Bone marrow (tissue), 2 donors: ENCODE data around the gene SBNO2.

Experiments
- DNase-seq, 2 donors: peaks; one replicate each; lab custom pipeline; 2025; lab: John Stamatoyannopoulos, UW

The SBNO2 gene, protein sequence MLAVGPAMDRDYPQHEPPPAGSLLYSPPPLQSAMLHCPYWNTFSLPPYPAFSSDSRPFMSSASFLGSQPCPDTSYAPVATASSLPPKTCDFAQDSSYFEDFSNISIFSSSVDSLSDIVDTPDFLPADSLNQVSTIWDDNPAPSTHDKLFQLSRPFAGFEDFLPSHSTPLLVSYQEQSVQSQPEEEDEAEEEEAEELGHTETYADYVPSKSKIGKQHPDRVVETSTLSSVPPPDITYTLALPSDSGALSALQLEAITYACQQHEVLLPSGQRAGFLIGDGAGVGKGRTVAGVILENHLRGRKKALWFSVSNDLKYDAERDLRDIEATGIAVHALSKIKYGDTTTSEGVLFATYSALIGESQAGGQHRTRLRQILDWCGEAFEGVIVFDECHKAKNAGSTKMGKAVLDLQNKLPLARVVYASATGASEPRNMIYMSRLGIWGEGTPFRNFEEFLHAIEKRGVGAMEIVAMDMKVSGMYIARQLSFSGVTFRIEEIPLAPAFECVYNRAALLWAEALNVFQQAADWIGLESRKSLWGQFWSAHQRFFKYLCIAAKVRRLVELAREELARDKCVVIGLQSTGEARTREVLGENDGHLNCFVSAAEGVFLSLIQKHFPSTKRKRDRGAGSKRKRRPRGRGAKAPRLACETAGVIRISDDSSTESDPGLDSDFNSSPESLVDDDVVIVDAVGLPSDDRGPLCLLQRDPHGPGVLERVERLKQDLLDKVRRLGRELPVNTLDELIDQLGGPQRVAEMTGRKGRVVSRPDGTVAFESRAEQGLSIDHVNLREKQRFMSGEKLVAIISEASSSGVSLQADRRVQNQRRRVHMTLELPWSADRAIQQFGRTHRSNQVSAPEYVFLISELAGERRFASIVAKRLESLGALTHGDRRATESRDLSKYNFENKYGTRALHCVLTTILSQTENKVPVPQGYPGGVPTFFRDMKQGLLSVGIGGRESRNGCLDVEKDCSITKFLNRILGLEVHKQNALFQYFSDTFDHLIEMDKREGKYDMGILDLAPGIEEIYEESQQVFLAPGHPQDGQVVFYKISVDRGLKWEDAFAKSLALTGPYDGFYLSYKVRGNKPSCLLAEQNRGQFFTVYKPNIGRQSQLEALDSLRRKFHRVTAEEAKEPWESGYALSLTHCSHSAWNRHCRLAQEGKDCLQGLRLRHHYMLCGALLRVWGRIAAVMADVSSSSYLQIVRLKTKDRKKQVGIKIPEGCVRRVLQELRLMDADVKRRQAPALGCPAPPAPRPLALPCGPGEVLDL (N-terminal part only)

DNA sequence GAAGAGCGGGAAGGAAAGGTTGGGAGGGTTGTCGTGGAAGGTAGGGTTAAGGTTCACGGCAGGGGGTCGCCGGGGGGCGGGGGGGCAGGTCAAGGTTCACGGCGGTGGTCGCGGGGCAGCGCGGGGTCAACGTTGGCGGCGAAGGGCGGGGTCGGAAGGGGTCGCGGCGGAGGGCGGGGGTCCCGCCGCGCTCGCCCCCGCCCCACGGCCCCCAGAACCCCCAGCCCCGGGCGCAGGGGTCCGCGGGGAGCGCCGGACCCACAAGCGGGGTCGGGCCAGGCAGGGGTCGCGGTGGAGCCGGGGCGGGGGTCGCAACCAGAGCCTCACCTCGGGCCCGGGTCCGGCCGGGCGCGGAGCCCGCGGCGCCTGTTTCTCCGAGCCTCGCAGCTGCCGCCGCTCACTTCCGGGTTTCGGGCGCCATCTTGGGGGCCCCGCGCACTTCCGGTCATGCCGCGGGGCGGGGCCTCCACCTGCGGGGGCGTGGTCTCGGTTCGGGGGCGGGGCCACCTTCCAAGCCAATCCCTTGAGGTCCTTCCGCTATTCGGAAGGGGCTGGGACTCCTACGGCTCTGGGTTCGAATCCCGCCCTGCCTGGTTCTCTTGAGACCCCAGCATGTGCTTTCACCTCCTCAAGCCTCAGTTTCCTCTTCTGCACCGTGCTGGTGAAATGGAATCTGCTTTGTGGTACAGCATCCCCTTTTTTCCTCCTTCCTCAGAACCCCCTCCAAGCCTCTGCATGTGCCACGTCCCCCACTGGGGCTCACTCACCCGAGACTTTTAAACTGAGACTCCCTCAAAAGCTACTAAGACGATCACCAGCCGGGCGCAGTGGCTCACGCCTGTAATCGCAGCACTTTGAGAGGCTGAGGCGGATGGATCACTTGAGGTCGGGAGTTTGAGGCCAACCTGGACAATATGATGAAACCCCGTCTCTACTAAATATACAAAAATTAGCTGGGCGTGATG, at the start of gene SBNO2:
SBNO2 (minus strand) TSS at position 424 of the 965 bp plus-strand sequence. CDS start 19,992 bp downstream, outside the sequence.
- peak; percentile 36 to 93 for DNase-seq

DNA sequence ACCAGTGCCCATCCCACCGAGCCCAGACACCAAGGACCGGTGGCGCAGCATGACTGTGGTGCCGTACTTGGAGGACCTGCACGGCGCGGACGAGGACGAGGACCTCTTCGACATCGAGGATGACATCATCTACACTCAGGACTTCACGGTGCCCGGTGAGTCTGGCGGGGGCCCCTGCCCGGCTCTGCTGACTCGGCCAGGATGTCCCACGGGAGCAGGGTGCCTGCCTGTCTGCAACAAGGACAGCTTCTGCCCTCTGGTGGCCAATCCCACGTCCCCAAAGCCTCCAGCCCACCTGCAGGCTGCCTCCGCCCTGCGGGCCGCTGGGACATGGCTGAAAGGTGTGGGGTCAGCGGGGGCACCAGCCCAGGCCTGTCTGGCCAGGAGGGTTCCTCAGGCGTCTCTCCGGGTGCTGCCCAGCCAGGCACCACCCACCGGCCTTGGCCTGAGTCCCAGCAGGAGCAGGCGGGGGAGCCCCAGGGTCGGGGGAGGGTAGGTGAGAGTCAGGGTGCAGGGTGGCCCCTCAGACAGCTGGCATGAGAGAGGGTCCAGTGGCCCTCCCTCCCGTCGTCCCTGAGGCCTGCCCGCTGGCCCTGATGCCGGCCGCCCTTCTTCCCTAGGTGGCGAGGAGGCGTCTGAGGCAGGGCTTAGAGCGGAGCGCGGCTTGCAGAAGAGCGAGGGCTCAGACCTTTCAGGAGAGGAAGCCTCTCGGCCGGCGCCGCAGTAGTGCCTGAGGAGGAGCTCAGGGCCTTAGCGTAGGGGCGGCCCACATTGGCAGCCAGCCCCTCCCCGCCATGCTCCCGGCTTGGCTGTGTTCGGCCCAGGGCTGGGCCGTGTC, 49.2 kb upstream of the SBNO2 start:
- DNase-seq: no peak

DNA sequence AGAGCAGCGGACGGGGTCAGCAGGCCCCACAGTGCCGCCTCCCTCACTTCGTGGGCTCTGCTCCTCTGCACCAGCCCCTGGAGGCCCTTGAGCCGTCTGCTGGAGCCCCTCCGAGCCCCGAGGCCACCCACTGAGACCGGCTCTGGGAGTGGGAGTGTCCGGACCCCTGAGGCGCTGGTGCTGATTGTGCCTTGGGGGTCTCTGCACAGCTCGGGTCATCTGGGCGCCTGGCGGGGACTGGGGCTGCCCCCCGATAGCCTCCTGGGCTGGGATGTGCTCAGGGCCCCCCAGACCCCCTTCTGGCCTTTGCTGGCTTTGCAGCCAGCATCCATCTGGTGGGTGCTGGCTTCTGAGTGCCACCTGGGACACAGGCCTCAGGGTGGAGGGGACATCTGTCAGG, 48.3 kb upstream of the SBNO2 start:
- no peak for DNase-seq

DNA sequence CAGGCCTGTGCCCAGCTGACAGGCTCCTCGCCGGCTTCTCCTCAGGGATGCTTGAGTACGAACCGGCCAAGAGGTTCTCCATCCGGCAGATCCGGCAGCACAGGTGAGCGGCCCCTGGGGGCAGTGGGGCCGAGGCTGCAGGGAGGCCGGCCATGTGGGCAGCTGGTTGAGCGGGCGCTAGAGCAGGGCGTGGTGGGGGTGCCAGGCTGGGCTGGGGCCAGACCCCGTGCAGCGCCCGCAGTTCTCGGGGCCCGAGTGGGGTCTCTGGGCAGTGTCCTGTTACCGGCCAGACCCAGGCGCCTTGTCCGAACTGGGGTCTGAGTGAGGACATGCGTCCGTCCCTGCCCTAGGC, 47.8 kb upstream of the SBNO2 start:
- no peak for DNase-seq

DNA sequence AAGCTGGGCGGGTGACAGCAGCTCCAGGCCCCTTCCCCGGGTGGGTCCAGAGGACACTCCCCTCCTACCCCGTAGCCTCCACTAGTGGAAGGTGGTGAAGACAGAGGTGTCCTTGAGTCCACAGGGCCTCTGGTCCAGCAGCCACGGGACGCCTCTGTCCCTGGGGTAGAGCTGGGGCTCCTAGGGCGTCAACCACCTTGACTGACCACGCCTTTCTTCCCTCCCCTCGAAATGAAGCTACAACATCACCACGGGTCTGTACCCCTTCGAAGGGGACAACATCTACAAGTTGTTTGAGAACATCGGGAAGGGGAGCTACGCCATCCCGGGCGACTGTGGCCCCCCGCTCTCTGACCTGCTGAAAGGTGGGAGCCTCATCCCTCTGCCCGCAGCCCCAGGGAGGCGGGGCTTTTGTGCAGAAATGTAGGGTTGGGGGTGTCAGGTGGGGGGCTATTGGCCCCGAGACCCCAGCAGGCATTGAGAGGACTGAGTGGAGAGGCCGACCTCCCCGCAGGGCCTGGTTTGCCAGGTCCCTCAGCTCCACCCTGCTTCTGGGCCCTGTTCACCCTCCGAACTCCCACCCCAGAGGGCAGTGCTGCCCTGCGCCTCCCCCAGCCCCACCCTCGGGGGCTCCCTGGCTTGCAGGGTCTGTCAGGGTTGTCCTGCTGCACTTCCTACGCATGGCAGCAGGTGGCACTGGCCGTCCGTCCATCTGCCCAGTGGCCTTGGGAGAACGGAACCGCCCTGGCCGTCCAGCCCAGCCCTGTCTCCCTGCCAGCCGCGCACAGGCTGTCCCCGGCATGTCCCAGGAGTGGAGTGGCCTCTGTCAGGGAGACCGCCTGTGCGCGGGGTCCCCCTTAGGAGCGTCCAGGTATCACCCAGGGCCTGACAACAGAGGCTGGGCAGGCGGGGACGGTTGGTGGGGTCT, 47.2 kb upstream of the SBNO2 start:
- DNase-seq: no peak

DNA sequence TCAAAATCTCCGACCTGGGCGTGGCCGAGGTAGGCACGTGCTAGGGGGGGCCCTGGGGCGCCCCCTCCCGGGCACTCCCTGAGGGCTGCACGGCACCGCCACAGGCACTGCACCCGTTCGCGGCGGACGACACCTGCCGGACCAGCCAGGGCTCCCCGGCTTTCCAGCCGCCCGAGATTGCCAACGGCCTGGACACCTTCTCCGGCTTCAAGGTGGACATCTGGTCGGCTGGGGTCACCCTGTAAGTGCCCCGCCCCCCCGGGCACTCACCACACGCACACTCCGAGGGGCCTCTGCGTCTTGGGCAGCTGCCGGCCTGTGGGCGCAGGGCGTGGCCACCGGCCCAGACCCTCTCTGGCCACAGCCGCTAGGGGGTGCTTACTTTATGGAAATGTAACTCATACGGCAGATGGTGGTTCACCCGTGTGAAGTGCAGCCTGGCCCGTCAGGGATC, 46.4 kb upstream of the SBNO2 start:
- DNase-seq: no peak

- DNase-seq: no peak
These were observed 45.9 kb upstream of the SBNO2 start for GRCh38 chr19:1219786-1220476.

GRCh38 chr19:1218751-1219567, 44.9 kb upstream of the SBNO2 start:
- no peak for DNase-seq

- DNase-seq: no peak
These were observed 43.3 kb upstream of the SBNO2 start for GRCh38 chr19:1217366-1217765.

GRCh38 chr19:1216756-1217155, 42.7 kb upstream of the SBNO2 start:
- no peak for DNase-seq

DNA sequence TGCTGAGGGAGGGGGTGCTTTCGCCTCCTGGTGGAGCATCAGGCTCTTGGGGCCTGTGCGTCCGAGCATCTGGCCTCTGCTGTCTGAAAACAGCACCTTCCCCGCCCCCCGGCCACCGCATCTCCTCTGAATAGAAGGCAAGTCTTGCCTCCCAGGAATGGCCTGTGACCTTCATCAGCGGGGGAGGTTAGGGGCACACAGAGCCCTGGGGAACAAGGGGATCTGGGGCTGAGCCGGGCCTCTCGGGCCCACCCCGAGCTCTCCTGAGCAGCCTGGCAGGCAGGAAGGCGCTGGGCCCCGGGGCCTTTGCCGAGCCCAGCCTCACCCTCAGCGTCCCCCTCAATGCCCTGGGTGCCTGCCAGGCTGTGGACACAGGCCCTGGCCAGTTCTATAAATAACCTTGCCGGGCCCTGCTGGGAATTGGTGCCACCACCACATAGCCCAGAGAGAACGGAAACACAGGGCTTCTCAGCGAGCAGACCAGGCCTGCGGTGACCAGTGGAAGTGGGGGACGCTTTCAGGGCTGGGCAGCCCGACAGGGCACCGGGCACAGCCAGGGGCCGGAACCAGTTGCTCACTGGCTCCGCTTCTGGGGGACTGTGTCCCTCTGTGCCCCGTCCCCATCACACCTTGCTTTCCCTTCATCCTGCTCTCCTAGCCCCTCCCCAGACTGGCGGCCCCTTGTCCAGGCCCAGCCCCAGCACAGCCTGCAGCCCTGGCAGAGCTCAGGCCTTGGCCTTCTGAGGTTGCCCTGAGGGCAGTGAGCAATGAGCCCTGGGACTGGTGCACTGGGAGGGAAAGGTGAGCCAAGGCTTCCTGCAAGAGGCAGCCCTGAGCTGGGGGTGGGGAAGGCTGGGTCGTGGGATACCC, 41.0 kb upstream of the SBNO2 start:
- no peak for DNase-seq

DNA sequence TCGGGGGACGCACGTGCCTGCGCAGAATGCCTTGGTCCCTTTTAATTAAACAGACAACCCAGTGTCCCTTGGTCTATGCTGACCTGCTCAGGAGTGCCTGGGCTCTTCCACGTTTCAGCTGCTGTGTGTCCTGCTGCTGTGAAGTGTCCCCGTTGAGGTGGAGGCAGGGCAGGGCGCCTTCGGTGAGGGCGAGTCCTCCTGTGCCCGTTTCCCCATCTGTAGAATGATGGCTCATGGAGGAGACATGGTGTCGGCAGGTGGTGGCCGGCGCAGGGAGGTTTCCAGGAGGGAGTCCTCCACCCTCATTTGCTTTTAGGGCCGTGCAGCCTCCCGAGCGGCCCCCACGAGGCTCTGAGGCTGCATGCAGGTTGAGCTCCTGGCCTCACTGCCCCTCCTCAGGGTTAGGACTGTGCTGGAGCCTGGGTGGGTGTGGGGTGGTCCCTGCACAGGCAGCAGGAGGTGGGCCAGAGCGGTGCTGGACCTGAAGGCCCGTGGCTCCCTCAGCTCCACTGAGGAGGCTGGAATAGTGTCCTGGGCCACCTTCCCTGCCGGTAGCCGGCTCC, 40.3 kb upstream of the SBNO2 start:
- DNase-seq: no peak

DNA sequence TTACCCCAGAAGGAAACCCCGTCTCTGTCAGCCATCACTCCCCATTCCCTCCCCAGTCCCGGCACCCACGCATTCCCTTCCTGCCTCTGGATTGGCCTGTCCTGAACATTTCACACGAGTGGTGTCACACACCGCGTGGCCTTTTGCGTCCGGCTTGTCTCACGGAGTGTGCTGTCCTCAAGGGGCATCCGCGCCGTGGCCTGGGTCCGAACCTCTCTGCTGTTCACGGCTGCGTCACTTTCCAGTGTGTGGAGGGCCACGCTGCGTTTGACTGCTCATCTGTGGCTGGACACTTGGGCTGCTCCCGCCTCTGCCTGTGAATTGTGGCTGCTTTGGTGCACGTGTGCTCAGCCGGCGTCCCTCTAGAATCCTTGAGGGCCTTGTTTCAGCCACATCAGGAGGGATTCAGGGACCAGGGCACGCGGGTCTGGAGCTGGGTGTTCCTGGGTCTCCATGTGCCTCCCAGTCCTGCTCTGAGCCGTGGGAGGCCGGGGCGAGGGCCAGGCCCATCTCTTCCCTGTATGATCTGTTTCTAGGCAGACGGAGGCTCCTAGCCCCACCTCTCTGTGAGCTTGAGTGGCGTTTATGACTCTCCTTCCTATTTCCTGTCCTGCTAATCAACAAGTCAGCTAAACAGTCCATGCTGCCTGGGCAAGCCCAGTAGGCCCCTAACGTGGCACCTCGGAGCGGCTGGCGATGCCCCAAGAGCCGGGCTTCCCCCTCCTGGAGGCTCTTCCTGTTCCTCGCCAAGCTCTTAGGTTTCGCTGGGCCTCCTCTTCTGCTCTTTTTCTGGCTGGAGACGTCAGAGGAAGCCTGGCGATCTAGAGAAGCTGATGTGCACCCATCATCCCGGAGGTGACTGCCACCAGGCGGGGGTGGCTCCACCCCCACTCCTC, 39.6 kb upstream of the SBNO2 start:
- DNase-seq: peak; percentile 44 to 94

GRCh38 chr19:1211494-1212234, 37.6 kb upstream of the SBNO2 start:
- no peak for DNase-seq

- DNase-seq: no peak
These were observed 36.1 kb upstream of the SBNO2 start for GRCh38 chr19:1210227-1210538.
